ENCODE data around the gene MYL6.
"Not testable (repeated sequence)": the region's sequence is repeated elsewhere in the genome, so short reads cannot be mapped to it uniquely, and the experiment has no call there.

MYL6 gene

GRCh38 chr12:56158029-56158925 is at the start of gene MYL6:
Gene MYL6 (plus strand): TSS chr12:56158359. CDS start chr12:56158402, 43 bp downstream.
- peak; percentile 86 to 88 for DNase-seq (ENCODE audit: low read depth in 2 of 2)

GRCh38 chr12:56110571-56110970 is 47.6 kb upstream of the MYL6 start:
- no peak for DNase-seq (ENCODE audit: low read depth in 2 of 2)

GRCh38 chr12:56114084-56114483 is 44.1 kb upstream of the MYL6 start:
- DNase-seq (ENCODE audit: low read depth in 2 of 2), result no peak

GRCh38 chr12:56115329-56115728 is 42.8 kb upstream of the MYL6 start:
- no peak for DNase-seq (ENCODE audit: low read depth in 2 of 2)

GRCh38 chr12:56116267-56117081 is 41.7 kb upstream of the MYL6 start, which contains the start of gene RPL41:
Gene RPL41 (plus strand): TSS chr12:56116633.
- peak; percentile 90 for DNase-seq (ENCODE audit: low read depth in 2 of 2)

- not testable (repeated sequence) for DNase-seq (ENCODE audit: low read depth in 2 of 2)
Measured at GRCh38 chr12:56117082-56117706, 41.0 kb upstream of the MYL6 start.

- peak; percentile 98 for DNase-seq (ENCODE audit: low read depth in 2 of 2)
Measured at GRCh38 chr12:56117778-56118687, 40.1 kb upstream of the MYL6 start, which contains the start of gene ZC3H10. Gene ZC3H10 (plus strand): TSS chr12:56118266. CDS start chr12:56120563, 2,297 bp downstream.

- DNase-seq (ENCODE audit: low read depth in 2 of 2), result no peak
Measured at GRCh38 chr12:56118688-56119357, 39.3 kb upstream of the MYL6 start.

GRCh38 chr12:56119361-56119796 is 38.8 kb upstream of the MYL6 start:
- peak in 1 of 2 experiments; percentile 47 for DNase-seq (ENCODE audit: low read depth in 2 of 2)

GRCh38 chr12:56120158-56120846 is 37.9 kb upstream of the MYL6 start:
- DNase-seq (ENCODE audit: low read depth in 2 of 2), result no peak

- no peak for DNase-seq (ENCODE audit: low read depth in 2 of 2)
Measured at GRCh38 chr12:56121204-56121870, 36.8 kb upstream of the MYL6 start.

GRCh38 chr12:56122637-56123036 is 35.5 kb upstream of the MYL6 start:
- DNase-seq (ENCODE audit: low read depth in 2 of 2), result no peak

- no peak for DNase-seq (ENCODE audit: low read depth in 2 of 2)
Measured at GRCh38 chr12:56124133-56124532, 34.0 kb upstream of the MYL6 start.

GRCh38 chr12:56126732-56127239 is 31.4 kb upstream of the MYL6 start:
- no peak for DNase-seq (ENCODE audit: low read depth in 2 of 2)

- DNase-seq (ENCODE audit: low read depth in 2 of 2), result no peak
Measured at GRCh38 chr12:56127485-56127887, 30.7 kb upstream of the MYL6 start.

- DNase-seq (ENCODE audit: low read depth in 2 of 2), result peak; percentile 93 to 97
Measured at GRCh38 chr12:56127888-56128669, 30.1 kb upstream of the MYL6 start, which contains the start of gene ESYT1. Gene ESYT1 (plus strand): TSS chr12:56128267. CDS start chr12:56128320, 53 bp downstream.

- DNase-seq (ENCODE audit: low read depth in 2 of 2), result no peak
Measured at GRCh38 chr12:56128670-56129205, 29.4 kb upstream of the MYL6 start.

Data from stimulated activated CD4-positive, alpha-beta T cell treated with anti-CD3 and anti-CD28 coated beads, Interleukin-12 subunit alpha, Interleukin-12 subunit beta, amount 100 ng/mL, for 24 hours (primary cell).